HG03571 (cell line): ENCODE results near the gene C6orf58.
A peak's percentile ranks its signal among the peaks of the same experiment; 100 is the strongest.

Experiments
- ATAC-seq: cut with Tn5 transposase; IDR thresholded peaks from one replicate; pipeline ENCODE4 v1.9.1; 2021; ENCODE audit not compliant: unreplicated experiment

The C6orf58 gene

DNA sequence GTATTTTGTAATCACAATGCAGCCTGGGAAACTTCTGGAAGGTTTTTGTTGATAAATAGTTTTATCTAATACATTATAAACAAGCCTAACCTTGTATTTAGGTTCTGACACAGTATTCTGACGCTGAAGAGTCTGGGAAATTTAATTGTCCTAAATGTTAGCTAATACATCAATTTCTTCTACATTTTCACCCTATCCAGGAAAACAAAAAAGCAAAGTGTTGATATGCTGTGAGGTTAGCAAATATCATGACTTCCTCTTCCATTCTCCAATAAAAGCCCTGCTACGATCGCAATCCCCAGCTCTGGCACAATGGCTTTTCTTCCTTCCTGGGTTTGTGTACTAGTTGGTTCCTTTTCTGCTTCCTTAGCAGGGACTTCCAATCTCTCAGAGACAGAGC lies at the start of gene C6orf58:
C6orf58 (plus strand) TSS at position 301 of the 400 bp plus-strand sequence; CDS start at position 313, 12 bp downstream.
- ATAC-seq = no peak

DNA sequence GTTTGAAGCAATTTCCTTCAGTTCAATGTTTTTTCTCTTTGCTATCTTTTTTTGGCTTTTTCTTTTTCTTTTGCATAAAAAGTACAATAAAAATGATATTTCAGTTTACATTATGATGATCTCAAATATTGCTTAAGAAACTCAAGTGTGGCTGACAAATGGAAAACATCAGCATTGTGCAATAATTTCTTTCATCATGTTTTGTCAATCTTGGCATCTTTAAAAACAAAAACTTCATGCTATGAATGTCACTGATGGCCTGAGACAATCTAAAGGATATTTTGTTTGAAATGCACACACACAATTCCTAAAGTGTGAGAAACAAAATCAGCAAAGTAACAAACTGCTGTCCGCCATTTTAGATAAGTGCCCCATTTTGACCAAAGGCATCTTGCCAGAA lies 44.0 kb upstream of the C6orf58 start:
- ATAC-seq = no peak

DNA sequence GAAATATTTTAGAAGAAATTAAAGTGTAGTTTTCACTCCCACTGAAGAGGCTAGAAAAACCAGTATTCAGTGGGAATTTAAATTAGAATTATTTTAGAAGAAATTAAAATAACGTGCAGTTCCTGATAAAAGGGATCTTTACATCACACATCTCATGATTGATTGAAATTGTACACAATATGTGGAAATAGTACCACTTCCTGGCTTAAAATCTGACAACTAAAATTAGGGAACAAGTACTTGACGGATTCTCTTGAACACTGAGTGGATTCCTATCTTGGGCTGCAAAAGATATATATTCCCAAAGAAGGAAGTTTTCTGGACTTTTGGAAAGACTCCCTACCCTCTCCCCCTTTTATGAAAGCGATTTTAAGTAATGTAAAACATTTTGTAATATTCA lies 43.2 kb upstream of the C6orf58 start:
- no peak for ATAC-seq

DNA sequence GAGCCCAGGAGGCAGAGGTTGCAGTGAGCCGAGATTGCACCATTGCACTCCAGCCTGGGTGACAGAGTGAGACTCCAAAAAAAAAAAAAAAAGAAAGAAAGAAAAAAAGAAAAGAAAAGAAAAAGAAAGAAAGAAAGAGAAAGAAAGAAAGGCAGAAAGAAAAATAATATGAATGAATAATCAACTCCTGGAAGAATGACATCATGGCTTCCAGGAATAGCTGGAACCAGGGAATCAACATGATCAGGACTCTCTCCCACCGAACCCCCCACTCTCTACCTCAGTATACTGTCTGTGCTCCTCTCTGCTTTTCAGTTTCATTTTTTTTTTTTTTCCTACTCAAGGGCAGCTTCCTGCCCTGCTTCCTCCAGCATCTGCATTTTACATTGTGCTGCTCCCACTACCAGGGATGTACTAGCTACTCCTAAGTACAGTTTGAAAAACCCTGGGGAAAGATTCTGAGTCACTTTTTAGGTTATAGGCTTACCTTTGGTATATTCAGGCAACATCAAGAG lies 38.2 kb upstream of the C6orf58 start:
- no peak for ATAC-seq

DNA sequence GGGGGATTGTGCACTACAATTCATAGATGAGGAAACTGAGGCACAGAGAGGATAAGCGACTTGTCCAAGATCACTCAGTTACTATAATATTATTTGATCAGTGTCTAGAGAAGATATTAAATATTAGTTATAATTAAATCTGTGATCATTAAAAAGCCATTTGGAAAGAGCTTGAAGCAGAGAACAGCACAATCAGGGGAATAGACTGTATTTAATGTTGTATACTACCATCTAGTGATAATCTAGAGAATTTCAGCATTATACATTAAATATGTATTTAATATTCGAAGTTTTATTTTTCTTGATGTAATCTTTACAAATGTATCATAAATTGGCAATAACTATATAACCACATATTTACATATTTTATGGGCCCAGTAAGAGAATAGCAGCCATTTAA lies 37.7 kb upstream of the C6orf58 start:
- no peak for ATAC-seq

DNA sequence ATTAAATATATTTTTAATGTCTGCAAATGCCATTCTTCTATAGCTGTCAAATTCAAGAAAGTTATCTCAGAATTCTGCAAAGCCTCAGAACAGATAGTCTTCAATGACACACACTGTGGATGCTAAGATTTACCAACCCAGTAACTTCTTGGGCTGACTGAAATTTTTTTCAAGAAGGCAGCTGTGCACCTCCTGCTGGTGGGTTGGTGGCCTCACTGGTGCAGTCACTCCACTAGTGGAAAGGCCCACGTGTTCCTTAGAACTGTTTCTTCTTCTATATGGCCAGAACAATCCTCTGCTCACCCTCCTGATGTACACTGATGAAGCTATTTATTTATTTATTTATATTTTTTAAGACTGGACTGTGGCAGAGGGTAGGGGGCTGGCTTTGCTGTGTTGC lies 29.8 kb upstream of the C6orf58 start:
- no peak for ATAC-seq

DNA sequence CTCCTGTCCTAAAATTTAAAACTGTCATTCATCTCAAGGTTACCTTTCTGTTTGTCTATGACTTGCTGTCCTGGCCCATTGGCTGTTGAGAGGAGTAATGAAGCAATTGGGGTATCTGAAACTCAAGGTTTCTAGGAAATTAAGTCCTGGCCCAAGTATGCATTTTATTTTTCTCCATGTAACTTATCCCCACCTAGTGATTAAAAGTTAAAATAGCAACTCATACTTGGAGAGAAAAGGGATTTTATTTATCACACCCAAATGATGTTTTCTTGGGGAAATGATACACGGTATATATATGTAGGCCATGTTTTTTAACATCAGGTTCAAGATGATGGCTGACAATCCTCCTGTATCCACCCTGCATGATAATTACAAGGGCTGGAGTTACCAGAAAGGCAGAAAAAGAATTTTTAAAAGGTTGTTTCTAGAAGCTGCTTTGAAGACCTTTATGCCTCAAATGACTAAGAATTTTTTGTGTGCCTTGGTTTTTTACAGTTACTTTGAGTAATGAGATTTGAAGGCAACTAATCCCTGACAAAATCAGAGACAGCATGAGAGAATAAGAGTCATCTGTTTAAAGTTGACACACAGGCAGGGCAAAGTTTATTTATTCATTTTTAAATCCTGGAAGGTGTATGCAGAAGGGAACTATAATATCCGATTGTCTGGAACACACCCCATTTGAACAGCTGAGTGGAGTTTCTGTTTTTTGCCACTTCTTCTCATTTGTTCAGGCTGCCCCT lies 28.9 kb upstream of the C6orf58 start:
- ATAC-seq = no peak

DNA sequence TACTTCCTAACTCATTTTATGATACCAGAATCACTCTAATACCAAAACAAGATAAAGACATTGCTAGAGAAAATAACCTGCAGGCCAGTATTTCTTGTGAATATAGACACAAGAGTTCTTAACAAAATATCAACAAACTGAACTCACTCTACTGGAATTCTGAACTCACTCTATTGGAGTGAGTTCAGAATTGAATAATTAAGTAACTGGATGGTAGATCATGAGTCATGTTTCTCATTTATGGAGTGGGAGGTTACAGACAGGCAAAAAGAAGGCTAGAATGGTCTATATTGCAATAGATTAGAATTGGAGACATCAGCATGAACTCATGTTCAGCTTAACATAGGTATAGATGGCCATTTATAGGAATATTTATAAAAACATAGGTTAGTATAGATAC lies 26.6 kb upstream of the C6orf58 start:
- no peak for ATAC-seq

DNA sequence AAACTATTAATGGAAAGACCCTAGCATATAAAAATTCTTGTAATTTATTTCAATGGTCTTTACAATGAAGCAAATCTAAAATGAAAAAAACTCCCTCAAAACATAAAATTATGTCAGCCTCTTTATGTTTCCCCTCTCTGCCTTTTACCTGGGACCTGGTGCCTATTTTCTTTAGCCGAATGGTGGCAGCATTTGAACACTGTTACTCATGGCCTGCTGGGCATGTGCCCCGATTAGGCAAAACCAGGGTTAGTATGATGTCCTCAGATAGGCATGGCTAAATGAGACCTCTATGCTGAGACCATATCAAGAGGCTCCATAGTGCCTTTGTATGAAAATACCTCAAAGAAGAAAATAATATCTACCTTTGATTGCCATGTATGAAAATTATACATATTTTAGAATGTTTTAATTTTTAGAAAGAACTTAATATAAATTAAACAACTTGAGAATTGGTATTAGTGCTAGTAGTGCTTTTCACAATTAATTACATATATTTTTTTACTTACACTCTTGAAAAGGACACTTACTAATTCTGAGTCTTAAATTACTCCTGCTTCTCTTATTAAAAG lies 22.5 kb upstream of the C6orf58 start:
- ATAC-seq = no peak

DNA sequence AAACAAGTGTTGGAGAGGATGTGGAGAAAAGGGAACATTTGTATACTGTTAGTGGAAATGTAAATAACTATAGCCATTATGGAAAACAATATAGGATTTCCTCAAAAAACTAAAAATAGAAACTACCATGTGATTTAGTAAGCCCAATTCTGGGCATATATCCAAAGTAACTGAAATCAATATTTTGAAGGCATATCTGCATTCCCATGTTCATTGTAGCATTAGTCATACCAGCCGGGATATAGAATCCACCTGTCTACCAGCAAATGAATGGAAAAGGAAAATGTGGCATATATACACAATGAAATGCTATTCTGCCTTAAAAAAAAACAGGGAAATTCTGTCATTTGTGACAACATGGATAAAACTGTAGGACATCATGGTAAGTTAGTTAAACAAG lies 15.3 kb upstream of the C6orf58 start:
- no peak for ATAC-seq

DNA sequence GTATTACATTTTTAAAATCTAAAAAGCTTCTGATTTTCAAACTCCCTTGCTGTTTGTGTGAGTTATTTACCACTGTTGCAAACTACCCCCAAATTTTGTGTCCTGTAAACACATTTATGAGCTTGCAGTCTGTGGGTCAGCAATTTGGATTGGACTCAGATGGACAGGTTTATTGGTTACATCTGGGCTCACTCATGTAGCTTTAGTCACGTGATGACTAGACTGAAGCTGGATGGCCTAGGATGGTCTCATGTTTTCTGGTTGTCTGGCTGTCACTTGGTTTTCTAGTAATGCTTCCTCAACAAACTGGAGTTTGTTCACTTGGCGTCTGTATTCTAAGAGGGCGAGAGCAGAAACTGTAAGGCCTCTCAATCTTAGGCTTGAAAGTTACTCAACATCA lies 12.2 kb upstream of the C6orf58 start:
- no peak for ATAC-seq

DNA sequence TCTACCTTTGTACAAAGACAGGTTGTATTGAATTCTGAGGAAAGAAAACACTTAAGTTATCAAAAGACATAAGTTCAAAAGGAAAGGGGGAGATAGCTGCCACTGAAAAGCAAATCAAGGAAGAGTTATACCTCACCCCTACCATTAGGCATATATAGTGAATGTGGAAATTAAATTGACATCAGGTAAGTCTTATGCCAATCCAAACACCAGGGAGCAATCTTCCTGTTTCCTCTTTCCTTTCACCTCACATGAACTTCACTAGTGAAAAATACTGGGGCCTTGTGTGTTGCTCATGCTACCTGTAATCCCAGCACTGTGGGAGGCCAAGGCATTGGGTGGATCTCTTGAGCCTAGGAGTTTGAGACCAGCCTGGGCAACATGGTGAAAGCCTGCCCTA lies 10.9 kb upstream of the C6orf58 start:
- no peak for ATAC-seq

DNA sequence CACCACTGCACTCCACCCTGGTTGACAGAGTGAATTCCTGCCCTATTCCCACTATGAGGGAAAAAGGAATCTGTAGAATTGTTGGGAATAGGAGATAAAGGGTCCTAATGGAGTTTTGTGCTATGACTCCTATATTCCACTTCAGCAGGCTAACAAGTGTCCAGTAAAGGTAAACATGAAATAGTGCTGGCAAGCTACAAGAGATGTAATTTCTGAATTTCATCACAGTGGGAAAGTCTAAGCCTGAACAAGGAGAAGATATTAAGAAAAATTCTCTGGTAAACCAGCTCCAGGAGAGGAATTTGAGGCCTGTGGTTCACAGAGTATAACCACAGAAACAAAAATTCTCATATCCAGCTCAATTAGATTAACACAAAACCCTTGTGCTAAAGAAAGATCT lies 10.3 kb upstream of the C6orf58 start:
- ATAC-seq = no peak

DNA sequence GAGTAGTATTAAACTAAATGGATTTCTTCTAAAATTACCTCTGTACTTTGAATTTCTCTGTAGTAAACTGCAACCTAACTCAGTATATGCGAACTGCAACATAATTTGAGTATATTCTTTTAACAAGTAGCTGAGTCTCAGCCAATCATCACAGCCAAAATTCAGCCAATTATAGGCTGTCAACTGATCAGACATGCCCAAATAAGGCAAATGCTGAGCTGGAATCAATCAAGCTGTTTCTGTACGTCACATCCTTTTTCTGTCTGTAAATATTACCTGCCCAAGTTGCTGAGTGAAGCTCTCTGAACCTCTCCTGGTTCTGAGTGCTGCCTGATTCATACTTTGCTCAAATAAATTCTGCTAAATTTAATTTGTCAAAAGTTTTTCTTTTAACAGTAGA lies 9.5 kb upstream of the C6orf58 start:
- no peak for ATAC-seq

DNA sequence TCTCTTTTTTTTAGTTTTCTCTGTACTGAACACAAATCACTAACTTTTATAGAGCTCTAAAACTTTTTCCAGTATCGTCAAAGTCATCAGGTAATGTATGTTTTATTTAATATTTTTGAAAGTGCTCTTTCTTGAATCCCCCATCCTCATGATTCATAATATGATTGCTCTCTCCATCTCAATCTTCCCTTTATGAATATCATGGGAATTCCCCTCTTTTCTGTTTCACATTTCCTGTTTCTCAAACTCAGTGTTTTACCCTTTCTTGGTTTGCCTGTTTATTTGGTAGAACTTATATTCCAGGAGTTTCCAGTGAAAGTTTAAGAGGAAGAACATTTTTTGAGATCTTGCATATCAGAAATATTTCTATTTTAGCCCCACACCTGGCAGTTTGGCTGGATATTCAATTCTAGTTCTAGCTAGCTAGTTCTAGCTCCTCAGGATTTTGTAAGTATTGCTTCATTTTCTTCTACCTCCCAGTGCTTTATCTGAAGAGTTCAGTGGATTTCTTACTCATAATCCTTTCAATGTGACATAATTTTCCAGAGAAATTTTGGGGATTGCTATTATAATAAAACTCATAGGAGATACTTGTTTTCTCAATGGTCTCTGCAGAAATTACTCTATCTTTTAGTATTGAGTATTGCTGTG lies 6.1 kb upstream of the C6orf58 start:
- ATAC-seq = peak; percentile 84

DNA sequence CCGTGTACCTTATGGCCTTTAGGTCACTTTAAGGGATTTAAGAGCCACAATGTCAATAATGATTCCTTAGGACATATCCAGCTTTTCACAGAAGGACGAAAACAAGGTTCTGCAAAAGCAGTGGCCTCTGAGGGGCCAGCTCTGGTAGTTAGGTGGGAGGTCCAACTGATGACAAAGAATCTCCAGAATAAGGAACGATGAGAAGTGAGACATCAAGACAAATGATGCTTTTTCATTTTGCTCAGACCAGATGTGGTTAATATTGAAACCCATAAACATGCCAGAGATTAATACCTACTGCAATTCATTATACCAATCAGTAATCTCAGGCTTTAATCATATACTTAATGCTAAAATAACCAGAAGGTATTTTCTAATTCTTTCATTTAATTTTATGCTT lies 1.9 kb downstream of the C6orf58 start:
- ATAC-seq = no peak

DNA sequence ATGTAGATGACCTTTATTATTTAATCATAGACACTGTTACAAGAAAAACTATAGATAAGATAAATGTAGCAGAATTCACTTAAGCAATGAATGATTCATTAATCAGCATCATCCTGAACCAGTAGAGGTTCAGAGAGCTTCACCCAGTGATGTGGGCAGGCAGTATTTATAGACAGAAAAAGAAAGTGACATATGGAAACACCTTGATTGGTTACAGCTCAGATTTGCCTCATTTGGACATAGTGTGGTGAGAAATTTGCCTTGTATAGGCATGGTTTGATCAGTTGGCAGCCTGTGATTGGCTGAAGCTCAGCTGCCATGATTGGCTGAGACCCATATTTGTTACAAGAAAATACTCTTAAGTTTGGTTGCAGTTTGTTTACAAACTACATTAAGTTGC lies 4.6 kb downstream of the C6orf58 start:
- no peak for ATAC-seq

DNA sequence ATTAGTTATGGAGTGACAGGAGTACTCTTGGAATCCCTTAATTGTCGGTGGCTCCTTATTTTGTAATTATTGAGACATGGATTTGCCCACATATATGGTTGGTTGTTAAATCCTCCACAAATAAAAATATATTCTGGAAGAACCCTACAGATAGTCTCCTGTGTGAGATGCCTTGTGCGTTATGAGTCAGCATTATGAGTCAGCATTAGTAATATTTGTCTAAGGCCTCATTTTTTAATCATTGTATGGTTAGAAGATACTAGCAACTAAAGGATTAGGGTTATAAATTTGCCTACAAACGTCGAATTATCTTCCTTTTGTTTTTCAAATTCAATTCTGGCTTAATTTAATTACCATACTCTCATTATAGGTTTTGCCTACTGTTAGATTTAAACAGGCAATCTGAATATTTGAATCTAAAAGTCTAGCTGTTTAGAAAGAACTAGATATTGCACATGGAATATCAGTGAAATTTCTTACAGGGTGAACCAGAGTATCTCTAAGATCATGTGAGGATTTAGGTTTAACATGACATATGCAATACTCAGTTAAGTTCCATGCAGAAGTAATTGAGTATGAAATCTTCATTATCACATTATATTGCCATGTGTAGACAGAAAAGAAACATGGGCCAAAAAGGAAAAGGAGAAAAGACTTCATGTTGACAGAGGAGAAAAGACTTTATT lies 5.9 kb downstream of the C6orf58 start:
- ATAC-seq = no peak

DNA sequence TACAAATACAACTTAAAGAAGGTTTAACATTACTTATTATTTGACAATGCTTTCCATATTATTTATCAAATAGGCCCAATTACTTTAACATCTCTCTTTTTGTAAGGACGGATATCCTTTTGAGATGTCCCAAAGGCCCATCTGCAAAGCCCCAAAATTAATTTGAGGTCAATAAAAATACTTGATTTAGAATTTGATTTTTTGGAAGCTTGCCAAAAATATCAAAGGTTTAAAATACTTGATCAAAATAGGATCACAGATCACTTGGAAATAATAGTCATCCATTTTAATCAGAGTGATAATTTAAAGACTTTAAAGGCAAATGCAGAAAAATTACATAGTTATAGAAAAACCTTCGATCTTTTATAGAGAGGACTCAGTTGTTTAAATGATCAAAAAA lies 8.1 kb downstream of the C6orf58 start:
- ATAC-seq = no peak

DNA sequence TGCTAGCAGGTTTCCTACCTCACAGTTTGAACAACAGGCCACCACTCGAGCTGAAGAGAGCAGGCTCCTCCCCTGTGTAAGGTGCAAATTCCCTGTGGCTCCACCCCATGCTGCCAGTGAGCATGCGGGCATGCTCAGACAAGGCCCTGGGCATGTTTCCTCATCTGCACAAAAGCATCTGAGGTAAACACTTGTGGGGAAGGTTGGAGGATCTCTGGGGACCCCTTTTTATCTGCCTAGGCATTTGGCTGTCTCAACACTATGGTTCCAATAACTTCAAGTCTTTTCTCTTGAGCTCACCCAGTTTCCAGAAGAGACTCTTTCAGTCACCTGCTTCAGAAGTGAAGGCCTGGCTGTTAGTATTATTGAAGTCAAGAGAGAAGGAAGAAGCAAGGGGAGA lies 9.4 kb downstream of the C6orf58 start:
- ATAC-seq = no peak

DNA sequence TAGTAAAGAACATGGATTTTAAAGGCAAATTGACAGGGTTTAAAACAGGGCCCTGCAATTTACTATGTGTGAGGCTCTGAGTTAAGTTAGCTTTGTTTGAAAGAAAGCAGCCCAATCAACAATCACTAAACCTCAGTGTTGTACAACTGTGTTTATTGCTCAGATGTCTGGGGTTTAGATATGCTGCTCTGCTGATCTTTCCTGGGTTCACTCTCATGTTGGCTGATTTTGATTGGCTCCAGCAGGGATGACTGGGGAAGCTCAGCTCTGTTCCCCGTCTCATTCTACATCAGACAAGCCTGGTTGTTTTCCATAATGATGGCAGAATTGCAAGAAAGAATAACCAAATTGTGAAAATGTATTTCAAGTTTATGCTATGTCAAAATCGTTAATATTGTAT lies 10.9 kb downstream of the C6orf58 start:
- ATAC-seq = no peak

DNA sequence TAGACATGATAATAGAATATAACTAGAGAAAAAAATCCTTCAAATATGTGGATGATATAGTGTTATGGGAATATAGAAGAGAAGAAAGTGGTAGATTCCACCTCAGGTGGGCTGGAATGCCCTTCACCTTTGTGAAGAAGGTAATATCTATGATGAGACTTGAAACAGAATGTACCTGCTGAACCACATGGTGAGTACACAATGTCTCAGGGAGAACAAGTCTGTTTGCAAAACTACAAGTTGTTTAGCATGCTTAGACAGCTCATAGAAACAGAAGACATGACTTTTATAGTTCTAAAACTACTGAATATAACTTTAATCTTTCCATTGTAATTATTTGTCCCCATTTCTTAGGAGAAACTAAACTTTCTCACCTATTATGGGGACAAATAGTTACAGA lies 12.2 kb downstream of the C6orf58 start:
- no peak for ATAC-seq
